ENCODE measurements around the gene ERCC2.

- TF ChIP-seq CTCF (IDR thresholded peaks at IDR 0.05; ENCODE audit: low read depth, low read length, poor library complexity, severe bottlenecking), result no peak
- no peak for TF ChIP-seq EZH2phosphoT487 (IDR thresholded peaks at IDR 0.05; ENCODE audit: borderline replicate concordance, low read length)
Measured at GRCh38 chr19:45322744-45323281, 47.6 kb downstream of the ERCC2 start, which contains the start of gene CKM.

All from DOHH2 (cell line).